ENCODE results near the gene SLC25A47. TPM values are rescaled to one million over a fixed set of nuclear protein-coding genes. Genes with fewer than 3 reads are reported as not detected.
"Not testable (repeated sequence)": the region's sequence is repeated elsewhere in the genome, so short reads cannot be mapped to it uniquely, and the experiment has no call there.

Gene SLC25A47
- total RNA-seq, 1 experiment from 2014 or later, result 0.18 TPM

- no peak for DNase-seq (ENCODE audit: low spot score)
Observed at GRCh38 chr14:100305324-100306100, 17.6 kb upstream of the SLC25A47 start.

- DNase-seq (ENCODE audit: low spot score), result peak; percentile 55
Observed at GRCh38 chr14:100306101-100306997, 16.8 kb upstream of the SLC25A47 start, which contains the start of gene SLC25A29. SLC25A29 (minus strand) TSS chr14:100306444; CDS start chr14:100306232, 212 bp downstream.

- no peak for DNase-seq (ENCODE audit: low spot score)
Observed at GRCh38 chr14:100306998-100307765, 16.0 kb upstream of the SLC25A47 start.

- no peak for DNase-seq (ENCODE audit: low spot score)
Observed at GRCh38 chr14:100307766-100308426, 15.2 kb upstream of the SLC25A47 start.

- DNase-seq (ENCODE audit: low spot score), result not testable (repeated sequence)
Observed at GRCh38 chr14:100308427-100308792, 14.7 kb upstream of the SLC25A47 start.

- no peak for DNase-seq (ENCODE audit: low spot score)
Observed at GRCh38 chr14:100309028-100309737, 14.0 kb upstream of the SLC25A47 start.

- DNase-seq (ENCODE audit: low spot score), result not testable (repeated sequence)
Observed at GRCh38 chr14:100312110-100312876, 10.8 kb upstream of the SLC25A47 start.

- no peak for DNase-seq (ENCODE audit: low spot score)
Observed at GRCh38 chr14:100312877-100313400, 10.2 kb upstream of the SLC25A47 start.

- no peak for DNase-seq (ENCODE audit: low spot score)
Observed at GRCh38 chr14:100313464-100314230, 9.5 kb upstream of the SLC25A47 start.

GRCh38 chr14:100314724-100315123 is 8.4 kb upstream of the SLC25A47 start:
- no peak for DNase-seq (ENCODE audit: low spot score)

GRCh38 chr14:100317389-100317788 is 5.8 kb upstream of the SLC25A47 start:
- DNase-seq (ENCODE audit: low spot score), result no peak

GRCh38 chr14:100317912-100318808 is 5.0 kb upstream of the SLC25A47 start:
- DNase-seq (ENCODE audit: low spot score), result no peak

- DNase-seq (ENCODE audit: low spot score), result no peak
Observed at GRCh38 chr14:100320157-100320856, 2.8 kb upstream of the SLC25A47 start.

GRCh38 chr14:100321473-100322137 is 1.5 kb upstream of the SLC25A47 start:
- no peak for DNase-seq (ENCODE audit: low spot score)

- no peak for DNase-seq (ENCODE audit: low spot score)
Observed at GRCh38 chr14:100322138-100322957, 791 bp upstream of the SLC25A47 start.

- no peak for DNase-seq (ENCODE audit: low spot score)
Observed at GRCh38 chr14:100323942-100324307, 786 bp downstream of the SLC25A47 start.

Data from HT-29 (cell line).